SK-N-SH (cell line): ENCODE data around the gene SFRP5. TPM values are rescaled to one million over a fixed set of nuclear protein-coding genes. Genes with fewer than 3 reads are reported as not detected.
A peak's percentile ranks its signal among the peaks of the same experiment; 100 is the strongest.

ENCODE experiments used
- CTCF ChIA-PET: fragments of 300-600, 350-600 bp; formaldehyde crosslinking; extraction: SDS; loops from one replicate; lab custom pipeline; 2021; lab: Yijun Ruan, JAX
- POLR2A ChIA-PET: fragments of 350-600 bp; sonication (Branson Sonifier 250); formaldehyde crosslinking; extraction: SDS; loops from one replicate; lab custom pipeline; 2020; ENCODE audit warnings: antibody characterized with exemption, inconsistent platforms; lab: Yijun Ruan, JAX
- DNase-seq: peaks from one replicate; pipeline ENCODE4 v3.0.0; 2012
- H2AFZ ChIP-seq: fragments of 200-600 bp; sonication (generic); 2 replicates; pipeline ENCODE4 v1.8.1; 2016; ENCODE audit warnings: antibody characterized with exemption, mild to moderate bottlenecking, low read depth
- H3F3A ChIP-seq: fragments of 200-600 bp; sonication (generic); replicated peaks from 2 replicates; pipeline ENCODE3; 2016; ENCODE audit warnings: antibody characterized with exemption, mild to moderate bottlenecking; ENCODE audit not compliant: insufficient read depth
- H3K27ac ChIP-seq, 2 experiments: fragments of 200-500 bp in 1 of 2; fragments of 200-600 bp in 1 of 2; sonication (Bioruptor generic) in 1 of 2; sonication (generic), shearing (Covaris generic) in 1 of 2; 2 replicates each; pipeline versions ENCODE4 v1.5.1 to v1.6.1; 2014 to 2016; ENCODE audit warnings: low read depth in 2 of 2, inconsistent platforms in 1 of 2, low read length in 1 of 2, mild to moderate bottlenecking in 1 of 2, mixed read lengths in 1 of 2
- H3K27me3 ChIP-seq: fragments of 200-600 bp; sonication (generic), shearing (Covaris generic); 2 replicates; pipeline ENCODE4 v1.6.1; 2016; ENCODE audit warnings: mixed run types; ENCODE audit not compliant: insufficient read depth
- H3K36me3 ChIP-seq, 2 experiments: fragments of 200-500 bp in 1 of 2; fragments of 200-600 bp in 1 of 2; sonication (Bioruptor generic) in 1 of 2; sonication (generic) in 1 of 2; replicated peaks in 1 of 2; 2 replicates each; pipeline versions ENCODE3 to v1.5.1; 2014 to 2016; ENCODE audit warnings: low read length in 1 of 2, mild to moderate bottlenecking in 1 of 2; ENCODE audit not compliant: insufficient read depth in 2 of 2, control insufficient read depth in 1 of 2
- H3K4me1 ChIP-seq, 2 experiments: fragments of 200-500 bp in 1 of 2; fragments of 200-600 bp in 1 of 2; sonication (Bioruptor generic) in 1 of 2; sonication (generic), shearing (Covaris generic) in 1 of 2; 2 replicates each; pipeline versions ENCODE4 v1.5.1 to v1.6.1; 2014 to 2016; ENCODE audit warnings: low read depth in 1 of 2, low read length in 1 of 2, mixed run types in 1 of 2; ENCODE audit not compliant: insufficient read depth in 2 of 2, control insufficient read depth in 1 of 2
- H3K4me2 ChIP-seq: fragments of 200-600 bp; sonication (generic), shearing (Covaris generic); 2 replicates; pipeline ENCODE4 v1.6.1; 2017; ENCODE audit warnings: mixed run types
- H3K4me3 ChIP-seq, 2 experiments: fragments of 200-500 bp in 1 of 2; fragments of 200-600 bp in 1 of 2; sonication (Bioruptor generic) in 1 of 2; sonication (generic), shearing (Covaris generic) in 1 of 2; 2 replicates each; pipeline versions ENCODE4 v1.5.1 to v1.8.1; 2014 to 2016; ENCODE audit warnings: low read depth in 2 of 2, inconsistent platforms in 1 of 2, low read length in 1 of 2, mild to moderate bottlenecking in 1 of 2, mixed read lengths in 1 of 2, moderate library complexity in 1 of 2
- H3K79me2 ChIP-seq: fragments of 200-600 bp; sonication (generic); 2 replicates; pipeline ENCODE4 v1.8.1; 2017; ENCODE audit warnings: mild to moderate bottlenecking; ENCODE audit not compliant: insufficient read depth
- H3K9ac ChIP-seq: fragments of 200-600 bp; sonication (generic); 2 replicates; pipeline ENCODE4 v1.6.1; 2017; ENCODE audit warnings: mixed run types
- H3K9me2 ChIP-seq: fragments of 200-600 bp; sonication (generic); 2 replicates; pipeline ENCODE4 v1.6.1; 2017; ENCODE audit warnings: mixed run types
- H3K9me3 ChIP-seq: fragments of 200-600 bp; sonication (generic); 2 replicates; pipeline ENCODE4 v1.6.1; 2017; ENCODE audit warnings: mixed run types, mild to moderate bottlenecking, moderate library complexity
- H4K20me1 ChIP-seq: fragments of 200-600 bp; sonication (generic); 2 replicates; pipeline ENCODE4 v1.6.1; 2017; ENCODE audit warnings: mild to moderate bottlenecking, mixed run types; ENCODE audit not compliant: insufficient read depth
- CHD2 ChIP-seq: fragments of 150-350 bp; IDR thresholded peaks from 2 replicates; pipeline ENCODE4 v1.6.1; 2018; ENCODE audit warnings: low read length; ENCODE audit not compliant: partially characterized antibody
- ELF1 ChIP-seq: IDR thresholded peaks from 2 replicates; pipeline ENCODE4 v1.4.0; 2012
- EP300 ChIP-seq, 2 experiments: IDR thresholded peaks; 2 replicates each; pipeline versions ENCODE4 v1.4.0 to v1.6.1; 2012; ENCODE audit warnings: borderline replicate concordance in 1 of 2, low read depth in 1 of 2, low read length in 1 of 2
- FOSL2 ChIP-seq: IDR thresholded peaks from 2 replicates; pipeline ENCODE4 v1.4.0; 2012; ENCODE audit warnings: low read depth, mild to moderate bottlenecking, moderate library complexity, borderline replicate concordance
- MEF2A ChIP-seq: IDR thresholded peaks from 2 replicates; pipeline ENCODE4 v1.4.0; 2012; ENCODE audit warnings: low read depth, borderline replicate concordance
- RXRA ChIP-seq: IDR thresholded peaks from 2 replicates; pipeline ENCODE4 v1.4.0; 2012; ENCODE audit warnings: low read depth, mild to moderate bottlenecking, borderline replicate concordance
- TCF12 ChIP-seq: IDR thresholded peaks from 2 replicates; pipeline ENCODE4 v1.4.0; 2012
- USF2 ChIP-seq: fragments of 150-350 bp; IDR thresholded peaks from 2 replicates; pipeline ENCODE4 v1.6.1; 2017; ENCODE audit warnings: antibody characterized with exemption, low read length, low read depth, borderline replicate concordance
- WGBS: methylation state at CpG from one replicate; pipeline ENCODE4 v1.1.6; 2017; ENCODE audit warnings: low lambda C conversion rate; 5-methylcytosine and 5-hydroxymethylcytosine counted together
- polyA plus RNA-seq, 3 experiments: library from polyadenylated mRNA; depleted of rRNA; stranded (reverse); fragments of >200 nt; gene quantifications; 2 replicates each; pipeline ENCODE4 v1.2.3, GENCODE V29; 2012

SFRP5 gene
- polyA plus RNA-seq, 1 of the 3 experiments (the other 2 are of a cell fraction) = not detected

- TF ChIP-seq ELF1 (no peak), USF2 (no peak), TCF12 (no peak), MEF2A (no peak), FOSL2 (no peak), EP300 (IDR thresholded peaks at IDR 0.05; ENCODE audit: borderline replicate concordance in 1 of 2, low read depth in 1 of 2, low read length in 1 of 2) (no peak)
- TF ChIP-seq, all 33 proteins: peak for 0
Measured at GRCh38 chr10:97718178-97718577, 53.6 kb downstream of the SFRP5 start.

GRCh38 chr10:97717627-97718026 is 54.2 kb downstream of the SFRP5 start:
- DNase-seq = no peak
- Histone ChIP-seq H3K9me2 (no peaks in the 10 kb centered on the region), H3K27ac (no peak overlapping the region), H3K79me2 (peaks cover 36% of the 10 kb centered on the region), H3K4me1 (peaks cover 19 to 31% of the 10 kb centered on the region in 2 experiments; a peak in 3 of 4 replicates), H3F3A (peaks cover 3% of the 10 kb centered on the region), H2AFZ (no peak overlapping the region), H3K36me3 (peaks cover 20 to 25% of the 10 kb centered on the region in 2 experiments), H3K27me3 (no peaks in the 10 kb centered on the region), H3K4me3 (no peak overlapping the region), H3K4me2 (peak overlapping the region; percentile 17), H3K9ac (no peak overlapping the region), H3K9me3 (no peaks in the 10 kb centered on the region), H4K20me1 (peaks cover 22% of the 10 kb centered on the region)
- WGBS = 95% methylated on average over 7 of the region's 7 CpGs
- POLR2A ChIA-PET = no interaction called here
- CTCF ChIA-PET = interaction anchor here (2.2 to 25.0 kb wide), 4 partner anchors 9 to 41 kb away, joined by 9 to 687 read pairs (median 33); partner anchors contain the start of gene ZFYVE27
- TF ChIP-seq CHD2 = no peak
- no peak for TF ChIP-seq RXRA
- no peak for TF ChIP-seq EP300 (IDR thresholded peaks at IDR 0.05; ENCODE audit: borderline replicate concordance in 1 of 2, low read depth in 1 of 2, low read length in 1 of 2)

More at GRCh38 chr10:97718178-97718577, 53.6 kb downstream of the SFRP5 start:
- peak overlapping the region; percentile 17 for H3K4me2 ChIP-seq
- H3K9ac ChIP-seq = no peak overlapping the region
- ChIA-PET CTCF (interaction anchor here (2.2 to 25.0 kb wide), 4 partner anchors 9 to 41 kb away, joined by 9 to 687 read pairs (median 33); partner anchors contain the start of gene ZFYVE27), POLR2A (interaction anchor here (1.1 kb wide), 1 partner anchor 9 kb away, joined by 3 read pairs; no protein-coding TSS in a partner anchor)
- H3K36me3 ChIP-seq = peaks cover 20 to 25% of the 10 kb centered on the region in 2 experiments
- 92% methylated on average over 6 of the region's 6 CpGs for WGBS
- H4K20me1 ChIP-seq = peaks cover 22% of the 10 kb centered on the region
- DNase-seq = no peak
- H2AFZ ChIP-seq = no peak overlapping the region
- H3K79me2 ChIP-seq = peaks cover 36% of the 10 kb centered on the region
- H3K4me1 ChIP-seq = peaks cover 14 to 27% of the 10 kb centered on the region in 2 experiments; a peak in 3 of 4 replicates
- H3F3A ChIP-seq = peaks cover 3% of the 10 kb centered on the region
- H3K9me3 ChIP-seq = no peaks in the 10 kb centered on the region
- H3K27me3 ChIP-seq = no peaks in the 10 kb centered on the region
- H3K27ac ChIP-seq = no peak overlapping the region
- no peaks in the 10 kb centered on the region for H3K9me2 ChIP-seq
- H3K4me3 ChIP-seq = no peak overlapping the region

Other genes with a start within 250 kb of the SFRP5 start
- gene ANKRD2, start 199.2 kb downstream of the SFRP5 start, polyA plus RNA-seq (2012; rRNA removed) = 0.72 and 0.99 TPM in 2 replicates
- gene HOGA1, start 187.6 kb downstream of the SFRP5 start, polyA plus RNA-seq (2012; rRNA removed) = 2.9 and 4.8 TPM in 2 replicates
- 0.07 and 0.19 TPM in 2 replicates for gene C10orf62, start 182.3 kb downstream of the SFRP5 start, polyA plus RNA-seq (2012; rRNA removed)
- 31.4 and 31.7 TPM in 2 replicates for gene MORN4, start 138.5 kb downstream of the SFRP5 start, polyA plus RNA-seq (2012; rRNA removed)
- 23.8 and 31.4 TPM in 2 replicates for gene PI4K2A, start 131.3 kb downstream of the SFRP5 start, polyA plus RNA-seq (2012; rRNA removed)
- 6.3 and 7.0 TPM in 2 replicates for gene AVPI1, start 84.8 kb downstream of the SFRP5 start, polyA plus RNA-seq (2012; rRNA removed)
- gene MARVELD1, start 58.3 kb downstream of the SFRP5 start, polyA plus RNA-seq (2012; rRNA removed) = 53.0 and 53.8 TPM in 2 replicates
- 30.5 and 44.3 TPM in 2 replicates for gene ZFYVE27, start 34.9 kb downstream of the SFRP5 start, polyA plus RNA-seq (2012; rRNA removed)
- 0.03 and 0.13 TPM in 2 replicates for gene GOLGA7B, start 77.8 kb upstream of the SFRP5 start, polyA plus RNA-seq (2012; rRNA removed)